Sigmoid colon (tissue), 7 donors: ENCODE results near the gene NR4A3. TPM values are rescaled to one million over a fixed set of nuclear protein-coding genes. Genes with fewer than 3 reads are reported as not detected.

Experiments
- DNase-seq: peaks from one replicate; pipeline ENCODE4 v3.0.0-alpha.2; 2019
- H3K27ac ChIP-seq, 4 donors: fragments of 200-600 bp; sonication (generic); one replicate each; pipeline ENCODE4 v1.5.1; 2016 to 2019; ENCODE audit warnings: mild to moderate bottlenecking in 1 of 4
- H3K27me3 ChIP-seq, 3 donors: fragments of 200-600 bp; sonication (generic); one replicate each; pipeline ENCODE4 v1.5.1; 2019; ENCODE audit warnings: mild to moderate bottlenecking in 1 of 3
- H3K36me3 ChIP-seq, 4 donors: fragments of 200-600 bp; sonication (generic); one replicate each; pipeline ENCODE4 v1.5.1; 2016 to 2019
- H3K4me1 ChIP-seq, 4 donors: fragments of 200-600 bp; sonication (generic); one replicate each; pipeline ENCODE4 v1.5.1; 2017 to 2019
- H3K4me3 ChIP-seq, 4 donors: fragments of 200-600 bp; sonication (generic); one replicate each; pipeline ENCODE4 v1.5.1; 2017 to 2019; ENCODE audit warnings: mild to moderate bottlenecking in 2 of 4, moderate library complexity in 1 of 4
- H3K9me3 ChIP-seq, 4 donors: fragments of 200-600 bp in 3 of 4; sonication (generic) in 3 of 4; one replicate each; pipeline versions ENCODE4 v1.5.1 to v1.6.1; 2013 to 2019
- CTCF ChIP-seq, 4 experiments: fragments of 450-650 bp in 3 of 4; fragments of 200-600 bp in 1 of 4; IDR thresholded peaks; one replicate each; pipeline ENCODE4 v1.5.1; 2016 to 2019; ENCODE audit warnings: antibody characterized with exemption in 4 of 4, mild to moderate bottlenecking in 3 of 4, moderate library complexity in 2 of 4
- EP300 ChIP-seq, 4 donors: sonication (generic); formaldehyde crosslinking; IDR thresholded peaks; one replicate each; pipeline ENCODE4 v1.6.1; 2017; ENCODE audit warnings: antibody characterized with exemption in 4 of 4
- POLR2A ChIP-seq, 2 donors: fragments of 450-650 bp; IDR thresholded peaks; one replicate each; pipeline ENCODE4 v1.6.1; 2016; ENCODE audit warnings: antibody characterized with exemption in 2 of 2, mild to moderate bottlenecking in 2 of 2, moderate library complexity in 2 of 2
- POLR2AphosphoS5 ChIP-seq, 4 donors: sonication (generic); formaldehyde crosslinking; IDR thresholded peaks; one replicate each; pipeline ENCODE4 v1.6.1; 2017; ENCODE audit warnings: antibody characterized with exemption in 4 of 4
- WGBS, 2 donors: extraction: QIAGEN DNeasy Blood & Tissue Kit; methylation state at CpG; one replicate each; pipeline ENCODE4 v1.1.7; 2013; 5-methylcytosine and 5-hydroxymethylcytosine counted together
- intact Hi-C: fragments of 100-400 bp; cut with DNase I; formaldehyde crosslinking; loops from one replicate; pipeline ENCODE4 v1.15.1; 2023
- polyA plus RNA-seq, 3 donors: library from polyadenylated mRNA; stranded (reverse); fragments of 200-250 nt; gene quantifications; one replicate each; pipeline ENCODE4 v1.2.3, GENCODE V29; 2013
- total RNA-seq, 4 donors: library from RNA; depleted of rRNA; stranded (reverse); fragments of >200 nt; gene quantifications; one replicate each; pipeline ENCODE4 v1.1.0, GENCODE V29; 2016
- donor health status: healthy with polysubstance abuse.
- donor health status: Bipolar disorder and iron deficiency.
- donor health status: healthy.

NR4A3 gene
- total and polyA plus RNA-seq, 7 donors: 1.1 to 6.4 (median 1.2) TPM

- 83 to 93% methylated on average over 8 of the region's 8 CpGs for WGBS, 2 donors
- Histone ChIP-seq H3K27ac (no peak overlapping the region), H3K4me3 (no peak overlapping the region), H3K4me1 (peaks cover 0 to 9% (median 0%) of the 10 kb centered on the region in 4 donors), H3K36me3 (no peaks in the 10 kb centered on the region), H3K9me3 (no peaks in the 10 kb centered on the region), H3K27me3 (no peaks in the 10 kb centered on the region)
- no peak for DNase-seq
- TF ChIP-seq CTCF (IDR thresholded peaks at IDR 0.05) (no peak), POLR2AphosphoS5 (IDR thresholded peaks at IDR 0.05) (no peak), POLR2A (IDR thresholded peaks at IDR 0.05) (no peak), EP300 (IDR thresholded peaks at IDR 0.05) (no peak)
- intact Hi-C loops: loop anchor here (10.0 kb wide), 3 partner anchors 543 to 1723 kb away; partner anchors contain the start of genes RNF20 and TEX10
These were observed 9.9 kb upstream of the NR4A3 start for GRCh38 chr9:99811598-99812383.

- Histone ChIP-seq H3K4me1 (peaks cover 0 to 7% (median 5%) of the 10 kb centered on the region in 4 donors), H3K9me3 (no peaks in the 10 kb centered on the region), H3K27me3 (no peaks in the 10 kb centered on the region), H3K36me3 (no peaks in the 10 kb centered on the region), H3K4me3 (no peak overlapping the region), H3K27ac (no peak overlapping the region)
- WGBS, 2 donors: 89% methylated on average over 8 of the region's 8 CpGs
- TF ChIP-seq POLR2AphosphoS5 (IDR thresholded peaks at IDR 0.05) (no peak), CTCF (IDR thresholded peaks at IDR 0.05) (no peak), POLR2A (IDR thresholded peaks at IDR 0.05) (no peak), EP300 (IDR thresholded peaks at IDR 0.05) (no peak)
- no peak for DNase-seq
- intact Hi-C loops: loop anchor here (10.0 kb wide), 3 partner anchors 541 to 1721 kb away; partner anchors contain the start of genes RNF20 and TEX10
These were observed 7.9 kb upstream of the NR4A3 start for GRCh38 chr9:99813739-99814138.

- 95 to 98% methylated on average over 2 of the region's 2 CpGs for WGBS, 2 donors
- H3K36me3 ChIP-seq: no peaks in the 10 kb centered on the region
- intact Hi-C loops: loop anchor here (10.0 kb wide), 3 partner anchors 540 to 1720 kb away; partner anchors contain the start of genes RNF20 and TEX10
- no peaks in the 10 kb centered on the region for H3K27me3 ChIP-seq
- H3K4me3 ChIP-seq: no peak overlapping the region
- TF ChIP-seq POLR2A (IDR thresholded peaks at IDR 0.05) (no peak), POLR2AphosphoS5 (IDR thresholded peaks at IDR 0.05) (no peak), CTCF (IDR thresholded peaks at IDR 0.05) (no peak), EP300 (IDR thresholded peaks at IDR 0.05) (no peak)
- no peak for DNase-seq
- peaks cover 0 to 10% (median 9%) of the 10 kb centered on the region in 4 donors for H3K4me1 ChIP-seq
- no peak overlapping the region for H3K27ac ChIP-seq
- H3K9me3 ChIP-seq: no peaks in the 10 kb centered on the region
These were observed 7.3 kb upstream of the NR4A3 start for GRCh38 chr9:99814359-99814758.

- intact Hi-C loops: loop anchor here (5.0 to 10.0 kb wide), 5 partner anchors 538 to 1718 kb away; partner anchors contain the start of genes GALNT12, RNF20 and TEX10
- no peak overlapping the region for H3K27ac ChIP-seq
- WGBS, 2 donors: 91 to 92% methylated on average over 3 of the region's 3 CpGs
- no peak for TF ChIP-seq EP300 (IDR thresholded peaks at IDR 0.05)
- no peak for TF ChIP-seq POLR2A (IDR thresholded peaks at IDR 0.05)
- no peak for TF ChIP-seq POLR2AphosphoS5 (IDR thresholded peaks at IDR 0.05)
- TF ChIP-seq CTCF (IDR thresholded peaks at IDR 0.05): no peak
- H3K27me3 ChIP-seq: no peaks in the 10 kb centered on the region
- no peaks in the 10 kb centered on the region for H3K36me3 ChIP-seq
- no peak for DNase-seq
- peaks cover 0 to 17% (median 9%) of the 10 kb centered on the region in 4 donors for H3K4me1 ChIP-seq
- no peak overlapping the region for H3K4me3 ChIP-seq
- H3K9me3 ChIP-seq: no peaks in the 10 kb centered on the region
These were observed 5.3 kb upstream of the NR4A3 start for GRCh38 chr9:99816392-99816791.
